Retina (tissue), 1 donor: ENCODE data around the gene TFE3.

Experiments used
- DNase-seq: peaks from one replicate; pipeline ENCODE4 v3.0.0-alpha.2; 2016

Gene TFE3

GRCh38 chrX:49059681-49060085, 16.5 kb upstream of the TFE3 start:
- no peak for DNase-seq

- no peak for DNase-seq
Observed at GRCh38 chrX:49059201-49059600, 16.0 kb upstream of the TFE3 start.

- DNase-seq = no peak
Observed at GRCh38 chrX:49058794-49059193, 15.6 kb upstream of the TFE3 start, which contains the start of gene CCDC120. Gene CCDC120, plus strand, starts transcription at chrX:49058999. Its CDS starts 3,043 bp downstream, at chrX:49062042.

- DNase-seq = peak; percentile 2
Observed at GRCh38 chrX:49054073-49054762, 11.1 kb upstream of the TFE3 start.

GRCh38 chrX:49053223-49054072, 10.3 kb upstream of the TFE3 start:
- peak; percentile 77 for DNase-seq

GRCh38 chrX:49043987-49044281, 777 bp upstream of the TFE3 start:
- DNase-seq = no peak

- no peak for DNase-seq
Observed at GRCh38 chrX:49042581-49043219, 457 bp downstream of the TFE3 start.

- DNase-seq = peak; percentile 3
Observed at GRCh38 chrX:49041744-49042580, 1.2 kb downstream of the TFE3 start.

- DNase-seq = no peak
Observed at GRCh38 chrX:49040376-49040955, 2.7 kb downstream of the TFE3 start.

- DNase-seq = peak; percentile 43
Observed at GRCh38 chrX:49039598-49040375, 3.4 kb downstream of the TFE3 start.

GRCh38 chrX:49037883-49038475, 5.2 kb downstream of the TFE3 start:
- no peak for DNase-seq

- DNase-seq = no peak
Observed at GRCh38 chrX:49030283-49030682, 12.9 kb downstream of the TFE3 start.

GRCh38 chrX:49029876-49030275, 13.3 kb downstream of the TFE3 start:
- DNase-seq = no peak

GRCh38 chrX:49019599-49020249, 23.4 kb downstream of the TFE3 start:
- no peak for DNase-seq

GRCh38 chrX:49019050-49019449, 24.1 kb downstream of the TFE3 start:
- no peak for DNase-seq

GRCh38 chrX:49003696-49004095, 39.5 kb downstream of the TFE3 start:
- no peak for DNase-seq

- peak; percentile 91 for DNase-seq
Observed at GRCh38 chrX:49002091-49002935, 40.8 kb downstream of the TFE3 start, which contains the start of gene GRIPAP1. Gene GRIPAP1, minus strand, starts transcription at chrX:49002264. Its CDS starts 35 bp downstream, at chrX:49002229.

GRCh38 chrX:49001521-49002090, 41.6 kb downstream of the TFE3 start:
- DNase-seq = no peak

GRCh38 chrX:49000636-49001035, 42.5 kb downstream of the TFE3 start:
- DNase-seq = no peak
